ENCODE measurements around the gene IARS1.

The IARS1 gene

GRCh38 chr9:92266486-92266885 is 27.0 kb downstream of the IARS1 start:
- Histone ChIP-seq H3K27me3 (ENCODE audit: control insufficient read depth, insufficient read depth, low read length) (no peaks in the 10 kb centered on the region), H3K9ac (ENCODE audit: low read depth, low read length) (no peak overlapping the region), H3K4me3 (ENCODE audit: low read length) (no peak overlapping the region), H3K4me2 (ENCODE audit: low read length) (no peak overlapping the region), H3K4me1 (ENCODE audit: control insufficient read depth, insufficient read depth, low read length) (peaks cover 4% of the 10 kb centered on the region), H3K36me3 (ENCODE audit: insufficient read depth, low read length) (peaks cover 97% of the 10 kb centered on the region), H3K9me3 (replicated peaks; ENCODE audit: low read length) (no peaks in the 10 kb centered on the region)

- Histone ChIP-seq H3K4me1 (ENCODE audit: control insufficient read depth, insufficient read depth, low read length) (peaks cover 4% of the 10 kb centered on the region), H3K9ac (ENCODE audit: low read depth, low read length) (no peak overlapping the region), H3K27me3 (ENCODE audit: control insufficient read depth, insufficient read depth, low read length) (no peaks in the 10 kb centered on the region), H3K4me3 (ENCODE audit: low read length) (no peak overlapping the region), H3K36me3 (ENCODE audit: insufficient read depth, low read length) (peaks cover 96% of the 10 kb centered on the region), H3K9me3 (replicated peaks; ENCODE audit: low read length) (no peaks in the 10 kb centered on the region), H3K4me2 (ENCODE audit: low read length) (no peak overlapping the region)
Observed at GRCh38 chr9:92265154-92265553, 28.3 kb downstream of the IARS1 start.

GRCh38 chr9:92263131-92263530 is 30.4 kb downstream of the IARS1 start:
- Histone ChIP-seq H3K27me3 (ENCODE audit: control insufficient read depth, insufficient read depth, low read length) (no peaks in the 10 kb centered on the region), H3K4me2 (ENCODE audit: low read length) (no peak overlapping the region), H3K4me1 (ENCODE audit: control insufficient read depth, insufficient read depth, low read length) (peaks cover 4% of the 10 kb centered on the region), H3K36me3 (ENCODE audit: insufficient read depth, low read length) (peaks cover 96% of the 10 kb centered on the region), H3K9me3 (replicated peaks; ENCODE audit: low read length) (no peaks in the 10 kb centered on the region), H3K9ac (ENCODE audit: low read depth, low read length) (no peak overlapping the region), H3K4me3 (ENCODE audit: low read length) (no peak overlapping the region)

- Histone ChIP-seq H3K9me3 (replicated peaks; ENCODE audit: low read length) (no peaks in the 10 kb centered on the region), H3K4me2 (ENCODE audit: low read length) (no peak overlapping the region), H3K4me3 (ENCODE audit: low read length) (no peak overlapping the region), H3K4me1 (ENCODE audit: control insufficient read depth, insufficient read depth, low read length) (no peaks in the 10 kb centered on the region), H3K36me3 (ENCODE audit: insufficient read depth, low read length) (peaks cover 91% of the 10 kb centered on the region), H3K27me3 (ENCODE audit: control insufficient read depth, insufficient read depth, low read length) (no peaks in the 10 kb centered on the region), H3K9ac (ENCODE audit: low read depth, low read length) (no peak overlapping the region)
Observed at GRCh38 chr9:92257327-92257726, 36.2 kb downstream of the IARS1 start.

- Histone ChIP-seq H3K4me2 (ENCODE audit: low read length) (no peak overlapping the region), H3K9ac (ENCODE audit: low read depth, low read length) (no peak overlapping the region), H3K4me3 (ENCODE audit: low read length) (no peak overlapping the region), H3K4me1 (ENCODE audit: control insufficient read depth, insufficient read depth, low read length) (no peaks in the 10 kb centered on the region), H3K9me3 (replicated peaks; ENCODE audit: low read length) (no peaks in the 10 kb centered on the region), H3K36me3 (ENCODE audit: insufficient read depth, low read length) (peaks cover 93% of the 10 kb centered on the region), H3K27me3 (ENCODE audit: control insufficient read depth, insufficient read depth, low read length) (no peaks in the 10 kb centered on the region)
Observed at GRCh38 chr9:92254381-92255337, 38.8 kb downstream of the IARS1 start.

- no peak overlapping the region for H3K9ac ChIP-seq (ENCODE audit: low read depth, low read length)
- no peak overlapping the region for H3K4me3 ChIP-seq (ENCODE audit: low read length)
- H3K4me2 ChIP-seq (ENCODE audit: low read length) = no peak overlapping the region
- no peaks in the 10 kb centered on the region for H3K4me1 ChIP-seq (ENCODE audit: control insufficient read depth, insufficient read depth, low read length)
- no peaks in the 10 kb centered on the region for H3K27me3 ChIP-seq (ENCODE audit: control insufficient read depth, insufficient read depth, low read length)
- H3K36me3 ChIP-seq (ENCODE audit: insufficient read depth, low read length) = peaks cover 88% of the 10 kb centered on the region
- H3K9me3 ChIP-seq (replicated peaks; ENCODE audit: low read length) = no peaks in the 10 kb centered on the region
Observed at GRCh38 chr9:92253656-92254055, 39.8 kb downstream of the IARS1 start.

GRCh38 chr9:92247981-92248380 is 45.5 kb downstream of the IARS1 start:
- Histone ChIP-seq H3K36me3 (ENCODE audit: insufficient read depth, low read length) (peaks cover 80% of the 10 kb centered on the region), H3K4me2 (ENCODE audit: low read length) (no peak overlapping the region)

GRCh38 chr9:92247296-92247695 is 46.2 kb downstream of the IARS1 start:
- Histone ChIP-seq H3K9me3 (replicated peaks; ENCODE audit: low read length) (no peaks in the 10 kb centered on the region), H3K36me3 (ENCODE audit: insufficient read depth, low read length) (peaks cover 80% of the 10 kb centered on the region), H3K4me1 (ENCODE audit: control insufficient read depth, insufficient read depth, low read length) (peaks cover 56% of the 10 kb centered on the region), H3K4me3 (ENCODE audit: low read length) (no peak overlapping the region), H3K4me2 (ENCODE audit: low read length) (no peak overlapping the region), H3K27me3 (ENCODE audit: control insufficient read depth, insufficient read depth, low read length) (no peaks in the 10 kb centered on the region), H3K9ac (ENCODE audit: low read depth, low read length) (no peak overlapping the region)

More at GRCh38 chr9:92247981-92248380, 45.5 kb downstream of the IARS1 start:
- peaks cover 49% of the 10 kb centered on the region for H3K4me1 ChIP-seq (ENCODE audit: control insufficient read depth, insufficient read depth, low read length)
- H3K9me3 ChIP-seq (replicated peaks; ENCODE audit: low read length) = no peaks in the 10 kb centered on the region
- no peaks in the 10 kb centered on the region for H3K27me3 ChIP-seq (ENCODE audit: control insufficient read depth, insufficient read depth, low read length)
- no peak overlapping the region for H3K4me3 ChIP-seq (ENCODE audit: low read length)
- no peak overlapping the region for H3K9ac ChIP-seq (ENCODE audit: low read depth, low read length)

- H3K27me3 ChIP-seq (ENCODE audit: control insufficient read depth, insufficient read depth, low read length) = no peaks in the 10 kb centered on the region
- peak overlapping the region; percentile 74 for H3K4me2 ChIP-seq (ENCODE audit: low read length)
- peaks cover 77% of the 10 kb centered on the region for H3K36me3 ChIP-seq (ENCODE audit: insufficient read depth, low read length)
- peak overlapping the region; percentile 56 for H3K4me3 ChIP-seq (ENCODE audit: low read length)
- no peaks in the 10 kb centered on the region for H3K9me3 ChIP-seq (replicated peaks; ENCODE audit: low read length)
- peak overlapping the region; percentile 64 for H3K9ac ChIP-seq (ENCODE audit: low read depth, low read length)
- peaks cover 64% of the 10 kb centered on the region for H3K4me1 ChIP-seq (ENCODE audit: control insufficient read depth, insufficient read depth, low read length)
Observed at GRCh38 chr9:92245005-92245797, 48.3 kb downstream of the IARS1 start.
